ENCODE measurements around the gene SIGLEC10. TPM values are rescaled to one million over a fixed set of nuclear protein-coding genes. Genes with fewer than 3 reads are reported as not detected.

SIGLEC10 gene
- total RNA-seq, 1 experiment from 2014 or later = not detected

- H3K4me3 ChIP-seq = peak overlapping the region; percentile 92
- peaks cover 36% of the 10 kb centered on the region for H3K4me1 ChIP-seq (replicated peaks; ENCODE audit: insufficient read depth)
- peaks cover 14% of the 10 kb centered on the region; the same call in 1 of the 2 replicates for H3K27me3 ChIP-seq (ENCODE audit: insufficient read depth, low read depth)
- peaks cover 31% of the 10 kb centered on the region for H3F3A ChIP-seq (ENCODE audit: insufficient read depth, low read depth)
- no peaks in the 10 kb centered on the region for H3K9me3 ChIP-seq (ENCODE audit: insufficient read depth, low read depth)
- H3K27ac ChIP-seq = peak overlapping the region; percentile 74
- TSS peak; percentile 20 for BruUV-seq (replicated peaks)
- H2AFZ ChIP-seq = peak overlapping the region; percentile 99
- H3K4me2 ChIP-seq = peak overlapping the region; percentile 100
- ChIA-PET CTCF (no interaction called here), POLR2A (ENCODE audit: unreplicated experiment) (interaction anchor here (1.1 kb wide), 1 partner anchor 27 kb away, joined by 6 read pairs; no protein-coding TSS in a partner anchor)
- TF ChIP-seq CTCF (conservative IDR thresholded peaks at IDR 0.05) (no peak), EZH2 (IDR thresholded peaks at IDR 0.05; ENCODE audit: low read depth) (no peak)
- H3K36me3 ChIP-seq (ENCODE audit: low read depth) = no peaks in the 10 kb centered on the region
- peaks cover 35% of the 10 kb centered on the region for H3K79me2 ChIP-seq (ENCODE audit: low read depth)
- DNase-seq = peak; percentile 97
- intact Hi-C loops (cut with micrococcal nuclease; ENCODE audit: unreplicated experiment) = loop anchor here (1.0 to 10.0 kb wide), 4 partner anchors 27 to 336 kb away; no protein-coding TSS in a partner anchor
- H4K20me1 ChIP-seq (ENCODE audit: insufficient read depth) = peaks cover 7% of the 10 kb centered on the region; the same call in 1 of the 2 replicates
- H3K9me2 ChIP-seq (ENCODE audit: insufficient read depth) = no peaks in the 10 kb centered on the region
These were observed 50.8 kb downstream of the SIGLEC10 start for GRCh38 chr19:51366389-51367254.

GRCh38 chr19:51365965-51366388 is 51.5 kb downstream of the SIGLEC10 start, which contains the start of gene ETFB:
TSS of gene ETFB (minus strand) at chr19:51366388. CDS start at chr19:51366326, 62 bp downstream.
- H4K20me1 ChIP-seq (ENCODE audit: insufficient read depth) = peaks cover 7% of the 10 kb centered on the region; the same call in 1 of the 2 replicates
- H3K4me3 ChIP-seq = peak within 1 kb of the TSS; percentile 92
- no peaks in the 10 kb centered on the region for H3K9me3 ChIP-seq (ENCODE audit: insufficient read depth, low read depth)
- TF ChIP-seq EZH2 (IDR thresholded peaks at IDR 0.05; ENCODE audit: low read depth) (no peak), CTCF (conservative IDR thresholded peaks at IDR 0.05) (no peak)
- peak within 1 kb of the TSS; percentile 74 for H3K27ac ChIP-seq
- H3K36me3 ChIP-seq (ENCODE audit: low read depth) = no peaks in the 10 kb centered on the region
- no peaks in the 10 kb centered on the region for H3K9me2 ChIP-seq (ENCODE audit: insufficient read depth)
- TSS peak; percentile 65 for BruUV-seq (replicated peaks)
- DNase-seq = no peak
- ChIA-PET CTCF (no interaction called here), POLR2A (ENCODE audit: unreplicated experiment) (interaction anchor here (1.2 kb wide), 1 partner anchor 26 kb away, joined by 8 read pairs; no protein-coding TSS in a partner anchor)
- peaks cover 7% of the 10 kb centered on the region; the same call in 1 of the 2 replicates for H3K27me3 ChIP-seq (ENCODE audit: insufficient read depth, low read depth)
- peaks cover 36% of the 10 kb centered on the region for H3K4me1 ChIP-seq (replicated peaks; ENCODE audit: insufficient read depth)
- peak within 1 kb of the TSS; percentile 99 for H2AFZ ChIP-seq
- peaks cover 38% of the 10 kb centered on the region for H3K79me2 ChIP-seq (ENCODE audit: low read depth)
- intact Hi-C loops (cut with micrococcal nuclease; ENCODE audit: unreplicated experiment) = loop anchor here (1.0 to 10.0 kb wide), 3 partner anchors 28 to 336 kb away; no protein-coding TSS in a partner anchor
- peak within 1 kb of the TSS; percentile 100 for H3K4me2 ChIP-seq
- peaks cover 31% of the 10 kb centered on the region for H3F3A ChIP-seq (ENCODE audit: insufficient read depth, low read depth)

GRCh38 chr19:51365211-51365964 is 52.1 kb downstream of the SIGLEC10 start:
- BruUV-seq (replicated peaks) = no TSS peak
- peak overlapping the region; percentile 92 for H3K4me3 ChIP-seq
- H3K27ac ChIP-seq = peak overlapping the region; percentile 17
- peaks cover 36% of the 10 kb centered on the region for H3K4me1 ChIP-seq (replicated peaks; ENCODE audit: insufficient read depth)
- H3K9me3 ChIP-seq (ENCODE audit: insufficient read depth, low read depth) = no peaks in the 10 kb centered on the region
- H3K9me2 ChIP-seq (ENCODE audit: insufficient read depth) = no peaks in the 10 kb centered on the region
- H4K20me1 ChIP-seq (ENCODE audit: insufficient read depth) = peaks cover 7% of the 10 kb centered on the region; the same call in 1 of the 2 replicates
- H3F3A ChIP-seq (ENCODE audit: insufficient read depth, low read depth) = peaks cover 31% of the 10 kb centered on the region
- peaks cover 42% of the 10 kb centered on the region for H3K79me2 ChIP-seq (ENCODE audit: low read depth)
- H2AFZ ChIP-seq = peak overlapping the region; percentile 88
- ChIA-PET POLR2A (ENCODE audit: unreplicated experiment) (interaction anchor here (1.2 kb wide), 1 partner anchor 26 kb away, joined by 8 read pairs; no protein-coding TSS in a partner anchor), CTCF (no interaction called here)
- TF ChIP-seq CTCF (conservative IDR thresholded peaks at IDR 0.05) (no peak; the same call in 1 of the 2 replicates), EZH2 (IDR thresholded peaks at IDR 0.05; ENCODE audit: low read depth) (no peak)
- peak; percentile 25 to 41 for DNase-seq
- intact Hi-C loops (cut with micrococcal nuclease; ENCODE audit: unreplicated experiment) = loop anchor here (5.0 to 10.0 kb wide), 2 partner anchors 319 to 337 kb away; no protein-coding TSS in a partner anchor
- H3K36me3 ChIP-seq (ENCODE audit: low read depth) = no peaks in the 10 kb centered on the region
- H3K27me3 ChIP-seq (ENCODE audit: insufficient read depth, low read depth) = 0 out of 2 replicates have a peak, but pooled peaks cover 1% of the 10 kb centered on the region
- H3K4me2 ChIP-seq = peak overlapping the region; percentile 84
